ENCODE measurements around the gene IQSEC3.
"Not testable (repeated sequence)": the region's sequence is repeated elsewhere in the genome, so short reads cannot be mapped to it uniquely, and the experiment has no call there.

The IQSEC3 gene

GRCh38 chr12:184811-185575 lies 118.4 kb downstream of the IQSEC3 start:
- DNase-seq: no peak

GRCh38 chr12:185576-185955 lies 119.0 kb downstream of the IQSEC3 start:
- no peak for DNase-seq

GRCh38 chr12:186006-186625 lies 119.5 kb downstream of the IQSEC3 start:
- DNase-seq: no peak

GRCh38 chr12:187986-188909 lies 121.7 kb downstream of the IQSEC3 start:
- not testable (repeated sequence) for DNase-seq

GRCh38 chr12:188910-189621 lies 122.5 kb downstream of the IQSEC3 start:
- DNase-seq: peak; percentile 59

GRCh38 chr12:189622-189962 lies 123.0 kb downstream of the IQSEC3 start:
- DNase-seq: no peak

GRCh38 chr12:190881-191280 lies 124.3 kb downstream of the IQSEC3 start:
- DNase-seq: no peak

- DNase-seq: no peak
Measured at GRCh38 chr12:191541-191940, 125.0 kb downstream of the IQSEC3 start.

- no peak for DNase-seq
Measured at GRCh38 chr12:193261-193660, 126.7 kb downstream of the IQSEC3 start.

GRCh38 chr12:194276-194675 lies 127.7 kb downstream of the IQSEC3 start:
- DNase-seq: no peak

- DNase-seq: no peak
Measured at GRCh38 chr12:195156-195555, 128.6 kb downstream of the IQSEC3 start.

- no peak for DNase-seq
Measured at GRCh38 chr12:195951-196350, 129.4 kb downstream of the IQSEC3 start.

GRCh38 chr12:196436-196835 lies 129.9 kb downstream of the IQSEC3 start:
- no peak for DNase-seq

- DNase-seq: no peak
Measured at GRCh38 chr12:197347-197746, 130.8 kb downstream of the IQSEC3 start.

- no peak for DNase-seq
Measured at GRCh38 chr12:197911-198695, 131.5 kb downstream of the IQSEC3 start.

- no peak for DNase-seq
Measured at GRCh38 chr12:198705-199104, 132.1 kb downstream of the IQSEC3 start.

- DNase-seq: no peak
Measured at GRCh38 chr12:201361-201760, 134.8 kb downstream of the IQSEC3 start.

GRCh38 chr12:202081-202731 lies 135.6 kb downstream of the IQSEC3 start:
- DNase-seq: no peak

GRCh38 chr12:203074-203461 lies 136.5 kb downstream of the IQSEC3 start:
- DNase-seq: no peak

- DNase-seq: no peak
Measured at GRCh38 chr12:203462-204260, 137.1 kb downstream of the IQSEC3 start.

- no peak for DNase-seq
Measured at GRCh38 chr12:204261-204678, 137.7 kb downstream of the IQSEC3 start.
